Breast epithelium (tissue), 3 donors: ENCODE measurements around the gene TUNAR.

ENCODE experiments used
- CTCF ChIP-seq, 3 donors: fragments of 450-650 bp; IDR thresholded peaks; one replicate each; pipeline ENCODE4 v1.5.1; 2016 to 2017; ENCODE audit warnings: antibody characterized with exemption in 3 of 3, mild to moderate bottlenecking in 3 of 3, moderate library complexity in 3 of 3
- POLR2A ChIP-seq: fragments of 450-650 bp; IDR thresholded peaks from one replicate; pipeline ENCODE4 v1.6.1; 2016; ENCODE audit warnings: antibody characterized with exemption, mild to moderate bottlenecking, moderate library complexity
- POLR2AphosphoS5 ChIP-seq, 3 donors: sonication (generic); formaldehyde crosslinking; IDR thresholded peaks; one replicate each; pipeline ENCODE4 v1.6.1; 2017; ENCODE audit warnings: antibody characterized with exemption in 3 of 3

DNA sequence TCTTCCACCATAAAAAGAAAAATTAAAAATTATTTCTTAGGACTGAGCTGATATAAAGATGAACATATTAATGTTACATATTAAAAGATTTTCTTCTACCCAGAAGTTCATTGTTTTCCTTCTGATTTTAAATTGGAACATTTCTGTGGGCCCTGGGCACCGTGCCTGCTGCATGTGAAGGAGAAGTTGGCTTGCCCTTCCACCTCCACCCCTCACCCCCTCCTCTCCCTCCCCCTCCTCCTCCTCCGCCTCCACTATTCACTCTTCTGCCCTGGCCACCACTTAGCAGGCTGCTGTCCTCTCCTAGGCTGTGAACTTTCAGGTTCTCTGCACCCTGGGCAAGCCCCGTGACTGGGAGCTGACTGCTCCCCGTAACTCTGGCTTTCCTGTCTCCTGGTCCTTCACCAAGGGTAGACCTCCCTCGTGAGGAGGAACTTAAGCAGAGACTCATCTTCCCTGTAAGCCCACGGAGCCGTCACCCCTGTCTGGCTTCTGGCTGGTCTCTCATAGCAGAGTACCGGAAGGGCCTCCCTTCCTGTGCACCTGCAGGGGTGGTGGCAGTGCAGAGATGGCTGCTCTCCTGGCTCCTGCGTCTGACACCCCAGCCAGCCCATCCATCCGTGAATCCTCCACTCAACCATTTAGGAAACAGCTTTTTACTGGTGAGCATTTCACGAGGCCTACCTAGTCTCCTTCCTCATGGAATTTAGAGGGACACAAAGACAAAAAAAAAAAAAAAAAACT, 12.8 kb downstream of the TUNAR start:
- TF ChIP-seq CTCF (IDR thresholded peaks at IDR 0.05), result no peak
- no peak for TF ChIP-seq POLR2A
- no peak for TF ChIP-seq POLR2AphosphoS5 (IDR thresholded peaks at IDR 0.05)
